SK-N-MC (cell line): ENCODE results near the gene CD81.

Source experiments
- EZH2 ChIP-seq: fragments of 200-600 bp; sonication (generic); IDR thresholded peaks from one replicate; pipeline ENCODE4 v1.6.1; 2017; ENCODE audit warnings: antibody characterized with exemption
- FOXP2 ChIP-seq: optimal IDR thresholded peaks from 2 replicates; pipeline ENCODE3; 2011; ENCODE audit warnings: mild to moderate bottlenecking, moderate library complexity; ENCODE audit not compliant: insufficient read depth; ENCODE audit errors: extremely low read length, control extremely low read depth
- POLR2AphosphoS5 ChIP-seq: IDR thresholded peaks from 2 replicates; pipeline ENCODE4 v1.6.1; 2012; ENCODE audit warnings: mild to moderate bottlenecking, low read depth, low read length, borderline replicate concordance

DNA sequence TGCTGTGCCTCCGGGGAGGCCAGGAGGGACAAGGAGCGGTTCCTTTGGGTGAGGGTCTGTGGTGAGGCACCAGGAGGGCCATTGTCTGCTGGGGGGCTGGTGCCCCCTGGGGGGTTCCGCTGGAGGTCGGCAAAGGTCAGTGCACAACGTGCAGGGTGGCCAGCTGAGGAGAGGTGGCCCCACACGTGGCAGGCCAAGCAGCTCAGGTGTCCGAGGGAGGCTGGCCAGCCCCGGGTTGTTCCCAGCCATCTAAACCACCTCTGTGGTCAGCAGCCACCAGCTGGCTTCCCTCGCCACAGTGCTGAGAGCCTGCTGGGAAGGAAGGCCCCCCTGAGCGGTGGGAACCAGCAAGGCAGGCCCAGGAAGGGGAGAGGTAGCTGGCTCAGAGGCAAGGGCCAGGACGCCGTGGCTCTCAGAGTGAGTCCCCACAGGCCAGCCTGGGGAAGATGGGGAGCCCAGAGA lies 27.7 kb downstream of the CD81 start:
- TF ChIP-seq EZH2: no peak
- TF ChIP-seq POLR2AphosphoS5: no peak; the same call in 1 of the 2 replicates
- no peak for TF ChIP-seq FOXP2
